MM.1S (cell line): ENCODE measurements around the gene CTSD.

Source experiments
- CTCF ChIP-seq: fragments of 300-600 bp; sonication (generic); IDR thresholded peaks from 2 replicates; pipeline ENCODE4 v1.5.1; 2016; ENCODE audit warnings: antibody characterized with exemption, low read length, mixed read lengths
- EZH2 ChIP-seq: fragments of 300-600 bp; sonication (generic); optimal IDR thresholded peaks from 2 replicates; pipeline ENCODE3; 2017; ENCODE audit warnings: low read depth, mild to moderate bottlenecking, antibody characterized with exemption, low read length, mixed read lengths
- EZH2phosphoT487 ChIP-seq: fragments of 300-600 bp; sonication (generic); IDR thresholded peaks from 2 replicates; pipeline ENCODE4 v1.6.1; 2018; ENCODE audit warnings: antibody characterized with exemption, low read length

DNA sequence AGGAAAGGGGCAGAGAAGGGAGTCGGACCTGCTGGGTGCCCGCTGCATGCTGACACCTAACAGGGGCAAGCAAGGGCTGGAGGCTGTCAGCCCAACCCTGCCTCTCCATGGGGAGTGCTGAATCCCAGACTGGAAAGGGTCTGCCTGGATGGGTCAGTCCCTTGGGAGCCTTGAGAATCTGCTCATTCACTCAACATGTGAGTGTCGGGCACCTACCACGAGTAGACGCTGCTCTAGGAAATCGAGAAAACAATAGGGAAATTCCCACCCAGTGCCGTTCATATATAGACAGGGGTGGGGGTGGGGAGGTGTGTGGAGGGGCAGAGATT, 4.4 kb upstream of the CTSD start:
- TF ChIP-seq CTCF (no peak), EZH2 (no peak), EZH2phosphoT487 (no peak)
